IPS DF 19.7 (cell line): ENCODE results near the gene WSB2.

Experiments used
- DNase-seq: peaks from one replicate; pipeline ENCODE4 v3.0.0-alpha.2; 2013; ENCODE audit warnings: low read depth, low spot score

The WSB2 gene

GRCh38 chr12:118061873-118062843 lies 1.2 kb upstream of the WSB2 start:
- peak; percentile 68 for DNase-seq

GRCh38 chr12:118060301-118061010 lies 523 bp downstream of the WSB2 start:
- DNase-seq, result no peak

- DNase-seq, result no peak
Observed at GRCh38 chr12:118059341-118060191, 1.4 kb downstream of the WSB2 start.

GRCh38 chr12:118058881-118059280 lies 2.1 kb downstream of the WSB2 start:
- DNase-seq, result no peak

GRCh38 chr12:118058227-118058626 lies 2.8 kb downstream of the WSB2 start:
- DNase-seq, result no peak

GRCh38 chr12:118055865-118056773 lies 4.9 kb downstream of the WSB2 start:
- DNase-seq, result no peak

GRCh38 chr12:118055144-118055557 lies 5.8 kb downstream of the WSB2 start:
- no peak for DNase-seq

- DNase-seq, result no peak
Observed at GRCh38 chr12:118053071-118053985, 7.7 kb downstream of the WSB2 start.

GRCh38 chr12:118052324-118053070 lies 8.5 kb downstream of the WSB2 start:
- no peak for DNase-seq

GRCh38 chr12:118050972-118051910 lies 9.7 kb downstream of the WSB2 start:
- DNase-seq, result no peak

- DNase-seq, result no peak
Observed at GRCh38 chr12:118046430-118046829, 14.5 kb downstream of the WSB2 start.

- DNase-seq, result no peak
Observed at GRCh38 chr12:118044577-118044976, 16.4 kb downstream of the WSB2 start.

GRCh38 chr12:118044075-118044474 lies 16.9 kb downstream of the WSB2 start:
- DNase-seq, result no peak

- DNase-seq, result no peak
Observed at GRCh38 chr12:118042091-118042490, 18.9 kb downstream of the WSB2 start.

- no peak for DNase-seq
Observed at GRCh38 chr12:118038137-118038536, 22.8 kb downstream of the WSB2 start.

GRCh38 chr12:118036672-118037411 lies 24.1 kb downstream of the WSB2 start:
- DNase-seq, result no peak
